Measurements from ENCODE around the gene LRSAM1. TPM values are rescaled to one million over a fixed set of nuclear protein-coding genes. Genes with fewer than 3 reads are reported as not detected.

LRSAM1 gene
- total RNA-seq: 10 to 100 TPM; 13.0 to 24.7 (median 19.6) TPM

- no peak for TF ChIP-seq CTCF (IDR thresholded peaks at IDR 0.05; ENCODE audit: low read depth)
Observed at GRCh38 chr9:127450830-127451607, at the start of gene LRSAM1, which contains the start of gene RPL12. LRSAM1 (plus strand) TSS chr9:127451510; CDS start chr9:127454528, 3,018 bp downstream. RPL12 (minus strand) TSS chr9:127451406; CDS start chr9:127451317, 89 bp downstream.

- no peak for TF ChIP-seq CTCF (IDR thresholded peaks at IDR 0.05; ENCODE audit: low read depth)
Observed at GRCh38 chr9:127402401-127403090, 48.8 kb upstream of the LRSAM1 start.

- no peak for TF ChIP-seq CTCF (IDR thresholded peaks at IDR 0.05; ENCODE audit: low read depth)
Observed at GRCh38 chr9:127403507-127404192, 47.7 kb upstream of the LRSAM1 start.

- no peak for TF ChIP-seq CTCF (IDR thresholded peaks at IDR 0.05; ENCODE audit: low read depth)
Observed at GRCh38 chr9:127404631-127405030, 46.7 kb upstream of the LRSAM1 start.

- no peak for TF ChIP-seq CTCF (IDR thresholded peaks at IDR 0.05; ENCODE audit: low read depth)
Observed at GRCh38 chr9:127405344-127406125, 45.8 kb upstream of the LRSAM1 start.

- no peak for TF ChIP-seq CTCF (IDR thresholded peaks at IDR 0.05; ENCODE audit: low read depth)
Observed at GRCh38 chr9:127406799-127407491, 44.4 kb upstream of the LRSAM1 start.

Measured in subcutaneous adipose tissue (tissue), 4 donors.